ENCODE results near the gene C16orf90. TPM values are rescaled to one million over a fixed set of nuclear protein-coding genes. Genes with fewer than 3 reads are reported as not detected.

Gene C16orf90
- total RNA-seq, 6 donors from 2014 or later = not detected

- Histone ChIP-seq H3K27ac (no peak overlapping the region), H3K4me3 (no peak overlapping the region), H3K4me1 (no peaks in the 10 kb centered on the region), H3K27me3 (no peaks in the 10 kb centered on the region), H3K36me3 (peaks cover 36 to 83% (median 74%) of the 10 kb centered on the region in 4 donors), H3K9me3 (no peaks in the 10 kb centered on the region)
- ATAC-seq (ENCODE audit: low FRiP score in 2 of 2) (no peak), DNase-seq (peak in 1 of 2 donors; percentile 57)
- TF ChIP-seq EP300 (IDR thresholded peaks at IDR 0.05) (no peak), POLR2A (IDR thresholded peaks at IDR 0.05) (no peak), POLR2AphosphoS5 (IDR thresholded peaks at IDR 0.05) (no peak)
- WGBS, 2 donors = 93 to 95% methylated on average over 32 of the region's 32 CpGs
These were observed 13.3 kb downstream of the C16orf90 start for GRCh38 chr16:3481696-3482658.

- 76 to 78% methylated on average over 14 to 18 of the region's 18 CpGs for WGBS, 2 donors
- H3K4me1 ChIP-seq = no peaks in the 10 kb centered on the region
These were observed 14.2 kb downstream of the C16orf90 start for GRCh38 chr16:3480901-3481695.

DNA sequence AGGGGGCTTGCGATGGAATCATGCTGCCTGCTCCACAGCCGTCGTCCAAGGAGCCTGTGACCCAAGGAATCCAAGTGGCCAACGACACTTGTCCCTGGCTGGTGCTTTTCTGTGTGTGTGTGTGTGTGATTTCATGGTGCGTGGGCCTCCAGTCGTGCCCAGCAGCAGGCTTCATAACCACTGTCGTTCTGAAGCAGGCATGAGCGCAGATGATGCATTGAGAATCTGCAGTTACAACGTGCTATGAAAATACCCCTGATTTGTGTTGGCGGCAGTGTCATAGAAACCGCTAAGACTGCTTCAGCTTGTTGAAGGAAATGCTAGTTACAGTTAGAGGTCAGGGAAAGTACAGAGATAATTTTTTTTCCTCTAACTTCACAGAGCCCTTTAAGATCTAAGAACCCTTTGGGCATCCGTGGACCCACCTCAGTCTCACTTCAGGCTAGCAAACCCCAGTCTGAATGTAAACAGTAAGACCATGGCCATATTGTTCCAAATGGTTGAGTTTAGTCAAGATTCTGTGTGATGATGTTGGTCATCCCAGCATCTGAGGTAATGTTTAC lies 15.6 kb downstream of the C16orf90 start:
- DNase-seq (no peak), ATAC-seq (ENCODE audit: low FRiP score in 2 of 2) (no peak)
- Histone ChIP-seq H3K36me3 (peaks cover 26 to 65% (median 52%) of the 10 kb centered on the region in 4 donors), H3K27me3 (no peaks in the 10 kb centered on the region), H3K27ac (no peak overlapping the region), H3K9me3 (no peaks in the 10 kb centered on the region), H3K4me1 (peaks cover 0 to 10% (median 0%) of the 10 kb centered on the region in 4 donors), H3K4me3 (no peak overlapping the region)
- TF ChIP-seq EP300 (IDR thresholded peaks at IDR 0.05) = no peak
- TF ChIP-seq POLR2A (IDR thresholded peaks at IDR 0.05) = no peak
- TF ChIP-seq POLR2AphosphoS5 (IDR thresholded peaks at IDR 0.05) = no peak
- TF ChIP-seq, protein P1, sequence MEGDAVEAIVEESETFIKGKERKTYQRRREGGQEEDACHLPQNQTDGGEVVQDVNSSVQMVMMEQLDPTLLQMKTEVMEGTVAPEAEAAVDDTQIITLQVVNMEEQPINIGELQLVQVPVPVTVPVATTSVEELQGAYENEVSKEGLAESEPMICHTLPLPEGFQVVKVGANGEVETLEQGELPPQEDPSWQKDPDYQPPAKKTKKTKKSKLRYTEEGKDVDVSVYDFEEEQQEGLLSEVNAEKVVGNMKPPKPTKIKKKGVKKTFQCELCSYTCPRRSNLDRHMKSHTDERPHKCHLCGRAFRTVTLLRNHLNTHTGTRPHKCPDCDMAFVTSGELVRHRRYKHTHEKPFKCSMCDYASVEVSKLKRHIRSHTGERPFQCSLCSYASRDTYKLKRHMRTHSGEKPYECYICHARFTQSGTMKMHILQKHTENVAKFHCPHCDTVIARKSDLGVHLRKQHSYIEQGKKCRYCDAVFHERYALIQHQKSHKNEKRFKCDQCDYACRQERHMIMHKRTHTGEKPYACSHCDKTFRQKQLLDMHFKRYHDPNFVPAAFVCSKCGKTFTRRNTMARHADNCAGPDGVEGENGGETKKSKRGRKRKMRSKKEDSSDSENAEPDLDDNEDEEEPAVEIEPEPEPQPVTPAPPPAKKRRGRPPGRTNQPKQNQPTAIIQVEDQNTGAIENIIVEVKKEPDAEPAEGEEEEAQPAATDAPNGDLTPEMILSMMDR (IDR thresholded peaks at IDR 0.05) = no peak
- 83 to 91% methylated on average over 12 of the region's 12 CpGs for WGBS, 2 donors

More at GRCh38 chr16:3480901-3481695, 14.2 kb downstream of the C16orf90 start:
- no peaks in the 10 kb centered on the region for H3K9me3 ChIP-seq
- H3K27ac ChIP-seq = no peak overlapping the region
- TF ChIP-seq POLR2A (IDR thresholded peaks at IDR 0.05) (no peak), EP300 (IDR thresholded peaks at IDR 0.05) (no peak), POLR2AphosphoS5 (IDR thresholded peaks at IDR 0.05) (no peak)
- TF ChIP-seq, protein P1 (IDR thresholded peaks at IDR 0.05) = no peak
- peaks cover 36 to 78% (median 66%) of the 10 kb centered on the region in 4 donors for H3K36me3 ChIP-seq
- no peak for DNase-seq
- H3K27me3 ChIP-seq = no peaks in the 10 kb centered on the region
- H3K4me3 ChIP-seq = no peak overlapping the region
- no peak for ATAC-seq (ENCODE audit: low FRiP score in 2 of 2)

GRCh38 chr16:3478242-3478925 lies 16.9 kb downstream of the C16orf90 start:
- Histone ChIP-seq H3K36me3 (peaks cover 18 to 52% (median 38%) of the 10 kb centered on the region in 4 donors), H3K4me1 (peaks cover 0 to 11% (median 5%) of the 10 kb centered on the region in 4 donors), H3K27ac (no peak overlapping the region), H3K9me3 (no peaks in the 10 kb centered on the region), H3K4me3 (no peak overlapping the region), H3K27me3 (no peaks in the 10 kb centered on the region)
- 78 to 88% methylated on average over 9 to 11 of the region's 11 CpGs for WGBS, 2 donors
- DNase-seq (no peak), ATAC-seq (ENCODE audit: low FRiP score in 2 of 2) (no peak)
- TF ChIP-seq EP300 (IDR thresholded peaks at IDR 0.05) = no peak
- TF ChIP-seq POLR2A (IDR thresholded peaks at IDR 0.05) = no peak
- TF ChIP-seq, protein P1 (IDR thresholded peaks at IDR 0.05) = no peak
- TF ChIP-seq POLR2AphosphoS5 (IDR thresholded peaks at IDR 0.05) = no peak

Measured in upper lobe of left lung (tissue), 6 donors.